Measurements from ENCODE around the gene ACKR3.

The ACKR3 gene

GRCh38 chr2:236569573-236569973, at the start of gene ACKR3:
ACKR3 (plus strand) TSS chr2:236569825; CDS start chr2:236580466, 10,641 bp downstream.
- DNase-seq (ENCODE audit: low read depth in 2 of 2) = peak; percentile 53 to 64

GRCh38 chr2:236521556-236521955, 48.1 kb upstream of the ACKR3 start:
- DNase-seq (ENCODE audit: low read depth in 2 of 2) = no peak

- no peak for DNase-seq (ENCODE audit: low read depth in 2 of 2)
These were observed 46.4 kb upstream of the ACKR3 start for GRCh38 chr2:236523249-236523648.

GRCh38 chr2:236525411-236525997, 44.1 kb upstream of the ACKR3 start:
- no peak for DNase-seq (ENCODE audit: low read depth in 2 of 2)

DNA sequence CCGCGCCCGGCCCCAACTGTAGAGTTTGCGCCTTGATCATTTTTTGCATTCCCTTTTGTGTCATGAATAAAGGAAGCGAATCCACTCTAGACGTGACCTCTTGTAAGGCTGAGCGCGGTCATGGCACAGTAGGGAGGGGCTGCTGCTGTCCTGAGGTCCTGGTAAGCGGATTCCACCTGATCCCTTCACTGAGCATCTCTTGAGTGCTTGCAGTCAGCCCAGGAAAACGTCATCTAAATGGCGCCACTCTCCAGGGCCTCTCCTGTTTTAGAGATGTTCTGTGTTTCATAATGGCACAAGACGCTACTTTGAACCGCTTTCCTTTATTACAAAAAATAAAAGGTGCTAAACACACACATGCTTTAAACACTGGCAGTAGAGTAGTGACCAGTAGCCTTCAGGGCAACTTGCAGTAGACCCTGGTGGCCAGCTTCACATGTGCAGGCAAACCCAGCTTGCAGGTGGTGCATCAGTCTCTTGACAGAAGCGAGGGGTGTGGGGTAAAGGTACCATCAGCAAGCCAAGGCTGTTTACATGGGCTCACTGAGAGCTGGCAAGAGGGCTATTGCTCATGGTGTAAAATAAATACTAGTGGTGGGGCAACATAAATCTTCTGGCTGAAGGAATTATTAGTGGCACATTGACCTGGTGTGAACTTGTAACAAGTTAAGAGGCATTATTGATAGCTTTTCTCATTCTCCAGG, 43.0 kb upstream of the ACKR3 start:
- DNase-seq (ENCODE audit: low read depth in 2 of 2) = no peak

GRCh38 chr2:236527159-236527630, 42.4 kb upstream of the ACKR3 start:
- DNase-seq (ENCODE audit: low read depth in 2 of 2) = no peak

DNA sequence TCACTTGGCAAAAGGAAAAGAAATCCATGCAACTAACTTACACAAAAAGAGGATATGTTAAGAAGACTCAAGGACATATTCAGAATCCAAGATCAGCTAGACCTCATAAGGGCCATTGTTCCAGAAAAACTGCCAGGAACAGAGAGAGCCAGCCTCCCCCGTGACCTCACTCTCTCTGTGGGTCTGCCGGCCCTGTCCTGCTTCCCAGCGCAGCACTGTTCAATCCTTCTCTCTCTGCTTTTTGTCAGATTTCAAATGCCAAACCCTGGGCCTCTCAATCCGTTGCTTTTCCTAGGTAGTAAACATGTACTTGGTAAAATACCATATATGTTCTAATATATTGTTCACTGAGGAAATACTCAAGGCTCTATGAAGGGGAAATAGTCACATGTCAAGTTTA, 40.0 kb upstream of the ACKR3 start:
- no peak for DNase-seq (ENCODE audit: low read depth in 2 of 2)

GRCh38 chr2:236530512-236530911, 39.1 kb upstream of the ACKR3 start:
- no peak for DNase-seq (ENCODE audit: low read depth in 2 of 2)

DNA sequence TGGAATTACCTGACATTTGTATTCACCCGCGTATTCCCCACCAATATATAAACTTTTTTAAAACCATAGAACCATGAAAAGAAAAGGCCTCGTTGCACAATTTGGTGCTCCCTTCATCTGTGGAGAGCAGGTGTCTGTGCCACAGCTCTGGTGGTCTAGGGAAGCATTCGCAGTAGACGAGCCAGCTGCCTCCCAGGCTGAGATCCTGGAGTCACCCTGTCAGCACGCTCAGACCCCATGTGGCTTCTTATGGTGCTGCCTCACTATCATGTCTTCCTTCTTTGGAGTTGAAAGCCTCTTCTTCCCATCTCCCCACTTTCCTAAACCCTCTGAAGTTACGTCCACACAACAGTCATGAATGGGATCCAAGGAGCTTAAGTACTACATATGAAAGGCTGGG, 38.4 kb upstream of the ACKR3 start:
- DNase-seq (ENCODE audit: low read depth in 2 of 2) = no peak

GRCh38 chr2:236531996-236532395, 37.6 kb upstream of the ACKR3 start:
- DNase-seq (ENCODE audit: low read depth in 2 of 2) = no peak

GRCh38 chr2:236533343-236533742, 36.3 kb upstream of the ACKR3 start:
- no peak for DNase-seq (ENCODE audit: low read depth in 2 of 2)

GRCh38 chr2:236535024-236535423, 34.6 kb upstream of the ACKR3 start:
- no peak for DNase-seq (ENCODE audit: low read depth in 2 of 2)

GRCh38 chr2:236536727-236537398, 32.8 kb upstream of the ACKR3 start:
- DNase-seq (ENCODE audit: low read depth in 2 of 2) = no peak

GRCh38 chr2:236538242-236538641, 31.4 kb upstream of the ACKR3 start:
- no peak for DNase-seq (ENCODE audit: low read depth in 2 of 2)

- DNase-seq (ENCODE audit: low read depth in 2 of 2) = no peak
These were observed 28.5 kb upstream of the ACKR3 start for GRCh38 chr2:236541008-236541562.

DNA sequence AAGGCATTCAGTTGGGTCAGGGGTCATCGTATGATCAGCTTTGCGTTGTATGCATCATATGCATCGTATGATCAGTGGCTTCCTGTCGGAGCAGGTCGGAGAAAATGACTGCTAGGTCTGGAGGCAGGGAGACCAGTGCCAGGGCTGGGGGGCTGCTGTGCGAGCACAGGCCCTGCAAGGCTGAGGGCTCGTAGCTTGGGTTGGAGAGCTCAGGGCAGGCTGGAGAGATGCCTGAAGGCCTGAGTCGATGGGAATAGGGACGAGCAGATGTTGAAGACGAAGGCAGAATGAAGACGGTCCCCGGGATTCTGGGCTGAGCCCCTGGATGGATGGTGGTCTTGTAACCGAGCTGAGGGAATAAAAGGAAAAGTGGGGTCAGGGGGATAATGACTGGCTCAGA, 25.3 kb upstream of the ACKR3 start:
- DNase-seq (ENCODE audit: low read depth in 2 of 2) = no peak

- DNase-seq (ENCODE audit: low read depth in 2 of 2) = no peak
These were observed 24.4 kb upstream of the ACKR3 start for GRCh38 chr2:236545248-236545658.

- DNase-seq (ENCODE audit: low read depth in 2 of 2) = no peak
These were observed 23.7 kb upstream of the ACKR3 start for GRCh38 chr2:236545814-236546480.

GRCh38 chr2:236546561-236547002, 23.0 kb upstream of the ACKR3 start:
- DNase-seq (ENCODE audit: low read depth in 2 of 2) = no peak

DNA sequence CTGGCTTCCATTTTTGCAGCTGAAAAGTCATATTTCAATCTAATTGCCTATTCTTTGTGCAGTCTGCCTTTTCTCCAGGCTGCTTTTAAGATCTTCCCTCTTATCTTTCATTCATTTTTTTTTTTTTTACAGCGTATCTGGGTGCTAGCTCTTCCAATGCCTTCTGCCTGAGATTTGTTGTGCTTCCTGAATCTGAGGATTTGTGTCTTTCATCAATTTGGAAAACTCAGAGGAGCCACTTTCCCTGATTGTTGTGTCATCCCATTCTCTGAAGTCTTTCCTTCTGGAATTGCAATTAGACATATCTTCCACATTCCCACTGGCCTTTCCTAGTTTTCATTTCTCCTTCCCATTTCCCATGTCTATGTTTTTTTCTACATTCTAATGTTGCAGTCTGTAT, 21.9 kb upstream of the ACKR3 start:
- no peak for DNase-seq (ENCODE audit: low read depth in 2 of 2)

DNA sequence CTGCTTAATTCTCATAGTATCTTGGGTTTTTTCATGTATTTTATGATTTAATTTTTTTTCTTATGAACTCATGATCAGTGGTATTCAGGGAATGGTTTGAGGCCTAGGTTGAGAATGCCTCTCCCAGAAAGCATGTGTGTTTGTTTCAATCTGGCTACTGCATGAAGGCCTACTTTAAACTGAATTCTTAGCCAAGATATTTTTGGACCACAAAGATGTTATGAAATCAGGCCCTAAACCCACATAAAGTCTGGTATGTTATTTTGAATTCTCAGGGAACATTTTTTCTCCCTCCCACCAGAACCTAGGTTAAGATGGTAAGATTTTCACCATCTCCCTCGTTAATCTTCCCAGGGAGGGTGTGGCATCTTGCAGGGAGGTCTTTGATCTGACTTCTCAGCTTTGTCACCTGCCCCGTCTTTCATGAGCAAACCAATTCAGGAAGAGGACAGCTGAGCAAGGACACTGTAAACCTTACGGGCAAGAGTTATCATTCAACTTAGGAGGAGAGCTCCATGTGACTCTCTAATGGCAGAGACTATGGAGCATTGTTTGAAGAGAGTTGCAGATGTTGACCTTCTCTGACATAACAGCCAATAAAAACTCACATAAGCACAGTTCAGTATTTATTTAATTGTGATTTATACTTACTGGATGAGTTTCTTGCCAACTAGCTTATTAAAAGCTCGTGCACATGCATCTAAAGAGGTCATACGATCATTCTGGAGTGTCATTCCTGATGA, 21.3 kb upstream of the ACKR3 start:
- DNase-seq (ENCODE audit: low read depth in 2 of 2) = no peak

Data from activated CD8-positive, alpha-beta memory T cell treated with anti-CD3 and anti-CD28 coated beads for 4 hours (primary cell).